GM10266 (cell line): ENCODE data around the gene DNAJA3.

Source experiments
- DNase-seq: peaks from one replicate; pipeline ENCODE4 v3.0.0; 2012; ENCODE audit errors: extremely low spot score
- TF ChIP-seq, protein P1 (sequence below): IDR thresholded peaks from 2 replicates; pipeline ENCODE4 v1.5.1; 2012; ENCODE audit warnings: mild to moderate bottlenecking, low read depth; ENCODE audit not compliant: control insufficient read depth, insufficient read depth; ENCODE audit errors: missing control alignments

The DNAJA3 gene

DNA sequence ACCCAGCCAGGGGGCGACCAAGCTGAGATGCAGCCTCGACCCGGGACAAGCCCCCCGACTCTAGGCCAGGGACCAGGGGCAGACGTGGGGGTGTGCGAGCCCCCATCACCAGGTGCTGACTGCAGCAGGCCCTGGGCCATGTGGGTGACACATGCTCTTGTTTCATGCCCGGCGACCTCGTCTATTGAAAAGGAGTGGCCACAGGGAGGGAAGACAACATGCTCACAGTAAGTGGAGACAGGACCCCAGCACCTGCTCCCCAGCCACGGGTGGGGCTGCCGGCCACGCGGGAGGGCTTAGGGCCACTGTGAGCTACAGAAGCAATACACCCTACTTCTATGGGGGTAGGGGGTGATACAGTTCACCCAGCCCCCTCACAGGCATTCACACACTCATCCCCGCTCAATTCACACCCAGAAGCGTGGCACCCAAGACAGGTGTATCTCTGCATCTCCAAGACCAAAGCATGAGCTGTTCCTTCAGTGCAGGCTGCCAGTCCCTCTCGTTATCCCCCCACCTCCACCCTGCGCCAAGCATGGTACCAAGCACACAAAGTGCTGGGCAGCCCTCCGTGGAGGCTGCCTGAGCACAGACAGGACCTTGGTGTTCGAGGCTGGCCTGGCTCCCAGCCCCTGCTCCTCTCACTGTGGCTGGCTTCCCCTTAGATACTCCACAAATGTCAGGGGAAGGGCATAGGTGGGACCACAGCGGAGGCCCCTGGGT lies 40.4 kb upstream of the DNAJA3 start:
- TF ChIP-seq, protein P1, sequence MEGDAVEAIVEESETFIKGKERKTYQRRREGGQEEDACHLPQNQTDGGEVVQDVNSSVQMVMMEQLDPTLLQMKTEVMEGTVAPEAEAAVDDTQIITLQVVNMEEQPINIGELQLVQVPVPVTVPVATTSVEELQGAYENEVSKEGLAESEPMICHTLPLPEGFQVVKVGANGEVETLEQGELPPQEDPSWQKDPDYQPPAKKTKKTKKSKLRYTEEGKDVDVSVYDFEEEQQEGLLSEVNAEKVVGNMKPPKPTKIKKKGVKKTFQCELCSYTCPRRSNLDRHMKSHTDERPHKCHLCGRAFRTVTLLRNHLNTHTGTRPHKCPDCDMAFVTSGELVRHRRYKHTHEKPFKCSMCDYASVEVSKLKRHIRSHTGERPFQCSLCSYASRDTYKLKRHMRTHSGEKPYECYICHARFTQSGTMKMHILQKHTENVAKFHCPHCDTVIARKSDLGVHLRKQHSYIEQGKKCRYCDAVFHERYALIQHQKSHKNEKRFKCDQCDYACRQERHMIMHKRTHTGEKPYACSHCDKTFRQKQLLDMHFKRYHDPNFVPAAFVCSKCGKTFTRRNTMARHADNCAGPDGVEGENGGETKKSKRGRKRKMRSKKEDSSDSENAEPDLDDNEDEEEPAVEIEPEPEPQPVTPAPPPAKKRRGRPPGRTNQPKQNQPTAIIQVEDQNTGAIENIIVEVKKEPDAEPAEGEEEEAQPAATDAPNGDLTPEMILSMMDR, result no peak

DNA sequence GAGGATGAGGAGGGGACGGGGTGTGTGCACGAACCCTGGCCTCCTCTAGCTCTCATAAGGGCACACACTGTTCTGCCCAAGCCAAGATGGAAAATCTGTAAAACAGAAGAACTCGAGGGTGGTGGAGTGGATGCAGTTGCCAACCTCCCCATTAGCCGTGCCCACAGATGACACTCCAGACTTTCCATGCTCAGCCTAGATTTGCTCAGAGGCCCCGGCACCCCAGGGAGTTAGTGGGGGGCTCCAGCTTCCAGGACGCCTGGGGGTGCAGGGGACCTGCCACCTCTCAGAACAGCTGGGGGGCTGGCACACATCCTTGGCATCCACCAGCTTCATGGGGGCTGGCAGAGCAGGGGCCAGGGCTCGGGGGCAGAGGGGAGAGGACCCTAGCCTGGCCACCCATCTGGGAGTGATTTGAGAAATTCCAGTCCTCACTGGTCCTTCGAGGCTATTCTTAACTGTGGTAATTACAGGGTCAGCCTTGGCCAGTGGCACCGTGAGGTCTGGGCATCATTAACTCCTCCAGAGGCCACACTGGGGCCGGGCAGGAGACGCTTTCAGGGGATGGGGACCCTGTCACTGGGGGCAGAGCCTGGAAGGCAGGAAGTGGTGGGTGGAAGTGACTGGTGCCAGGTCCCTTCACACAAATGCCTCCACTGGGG lies 39.7 kb upstream of the DNAJA3 start:
- no peak for DNase-seq
- TF ChIP-seq, protein P1, result no peak

More for the DNA sequence above, 40.4 kb upstream of the DNAJA3 start:
- no peak for DNase-seq

DNA sequence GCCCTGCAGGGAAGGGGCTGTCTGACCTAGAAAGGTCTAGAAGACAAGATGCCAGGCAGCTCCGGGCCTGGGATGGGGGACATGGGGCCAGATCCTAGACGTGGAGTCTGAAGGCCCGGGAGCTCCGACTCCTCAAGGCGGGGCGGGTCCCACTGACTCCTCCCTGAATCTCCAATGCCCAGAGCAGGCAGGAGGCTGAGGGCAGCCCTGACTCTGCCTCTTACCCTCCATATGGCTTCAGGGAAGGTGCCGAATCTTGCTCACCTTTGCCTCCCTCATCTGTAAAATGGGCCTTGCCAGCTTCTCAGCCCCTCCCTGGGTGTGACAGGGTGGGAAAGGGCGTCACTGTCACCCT lies 39.2 kb upstream of the DNAJA3 start:
- no peak for DNase-seq
- TF ChIP-seq, protein P1, result no peak

DNA sequence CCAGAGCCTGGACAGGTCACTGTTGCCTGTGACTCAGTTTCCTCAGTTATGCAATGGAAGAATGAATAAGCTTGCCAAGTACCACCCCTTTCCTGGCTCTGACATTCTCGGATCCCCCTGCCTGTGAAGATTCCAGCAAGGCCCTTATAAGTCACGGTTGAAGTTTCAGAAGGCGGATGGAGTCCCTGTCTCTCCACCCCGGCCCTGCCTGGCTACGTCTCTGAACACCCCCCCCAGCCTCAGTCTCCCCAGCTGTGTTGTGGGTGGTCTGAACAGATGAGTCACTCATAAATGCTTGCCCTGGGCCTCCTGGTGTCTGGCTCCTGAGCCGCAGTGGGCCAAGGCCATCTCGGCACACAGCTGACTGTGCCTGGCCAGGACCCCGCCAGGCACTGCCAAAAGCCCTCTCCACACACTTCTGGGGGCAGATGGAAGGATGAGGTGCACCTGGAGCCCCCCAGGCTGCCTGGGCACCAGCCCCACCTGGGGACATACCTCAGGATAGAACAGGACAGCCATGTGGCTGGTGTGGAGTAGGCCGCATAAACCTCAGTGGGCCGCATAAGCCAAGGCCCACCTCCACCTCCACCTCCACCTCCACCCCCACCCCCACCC lies 38.6 kb upstream of the DNAJA3 start:
- TF ChIP-seq, protein P1, result no peak
- DNase-seq, result no peak

DNA sequence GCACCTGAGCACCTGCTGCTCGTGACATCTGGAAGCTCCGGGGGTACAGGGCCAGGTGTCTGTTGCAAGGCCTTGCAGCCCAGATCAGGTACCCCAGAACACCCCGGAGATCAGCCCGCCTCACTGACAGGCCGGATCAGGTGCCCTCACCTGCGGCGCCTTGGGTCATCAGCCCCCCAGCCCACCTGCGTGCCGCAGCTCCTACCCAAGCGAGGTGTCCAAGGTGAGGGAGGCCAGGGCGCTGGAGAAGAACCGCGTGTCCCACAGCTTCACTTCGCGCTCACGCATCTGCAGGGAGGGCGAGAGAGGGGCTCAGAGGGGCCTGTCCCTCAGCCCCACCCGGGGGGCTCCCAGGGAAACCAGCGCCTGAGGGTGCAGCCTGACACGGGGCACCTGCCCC lies 37.9 kb upstream of the DNAJA3 start:
- no peak for DNase-seq
- TF ChIP-seq, protein P1, result no peak

DNA sequence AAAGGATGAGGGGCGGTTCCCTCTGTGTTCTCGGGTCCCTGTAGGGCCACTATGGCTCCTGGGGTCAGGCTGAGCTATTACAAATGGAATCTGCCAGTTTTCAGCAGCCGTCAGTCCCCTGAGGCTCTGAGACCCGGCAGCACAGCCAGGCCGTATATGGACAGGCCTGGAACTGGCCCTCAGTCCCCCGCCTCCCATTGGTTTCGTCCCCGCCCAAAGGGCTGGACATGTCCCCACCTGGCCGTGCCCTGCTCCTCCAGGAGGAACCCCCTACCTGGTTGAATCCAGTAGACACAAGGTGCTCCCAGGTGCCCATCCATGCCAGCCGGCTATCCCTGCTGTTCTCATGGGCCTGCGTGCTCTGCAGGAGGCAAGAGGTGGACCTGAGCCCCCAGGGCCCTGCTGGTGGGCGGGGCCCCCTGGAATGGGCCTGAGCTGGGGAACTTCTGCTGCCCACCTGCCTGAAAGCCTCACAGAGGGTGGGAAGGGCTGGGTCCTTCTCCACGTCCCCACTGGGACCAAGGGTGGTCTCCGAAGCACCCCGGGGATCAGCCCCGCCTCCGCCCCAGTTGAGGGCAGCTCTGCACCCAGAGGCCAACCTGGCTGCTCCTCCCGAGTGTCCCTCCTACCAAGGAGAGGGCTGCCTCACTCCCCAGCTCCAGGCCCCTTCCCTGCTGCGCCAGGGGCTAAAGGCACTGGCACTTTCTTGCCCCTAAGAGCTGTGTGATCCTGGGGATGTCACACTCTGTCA lies 37.2 kb upstream of the DNAJA3 start:
- DNase-seq, result no peak

More for the DNA sequence above, 37.2 kb upstream of the DNAJA3 start:
- TF ChIP-seq, protein P1, result no peak
